IMR-90 (cell line): ENCODE results near the gene ZNF512. TPM values are rescaled to one million over a fixed set of nuclear protein-coding genes. Genes with fewer than 3 reads are reported as not detected.
"Not testable (repeated sequence)": the region's sequence is repeated elsewhere in the genome, so short reads cannot be mapped to it uniquely, and the experiment has no call there.

Experiments
- ATAC-seq: fragments of 200-7000 bp; cut with Tn5 transposase; 2 replicates; pipeline ENCODE4 v1.9.1; 2020; ENCODE audit warnings: low read depth, mild to moderate bottlenecking, moderate library complexity
- BruUV-seq: library from RNA; stranded (reverse); fragments of 400-500 nt; replicated peaks from 2 replicates; lab custom pipeline; 2021; lab: Mats Ljungman, UMichigan
- CTCF ChIA-PET: fragments of 300-600 bp; formaldehyde crosslinking; extraction: SDS; loops from one replicate; lab custom pipeline; 2021; ENCODE audit warnings: antibody characterized with exemption; lab: Yijun Ruan, JAX
- POLR2A ChIA-PET: fragments of 300-600 bp; sonication (Branson Sonifier 250); formaldehyde crosslinking; loops from one replicate; lab custom pipeline; 2022; ENCODE audit warnings: antibody characterized with exemption; ENCODE audit not compliant: unreplicated experiment; lab: Charles Lee
- DNase-seq: peaks from one replicate; pipeline ENCODE4 v3.0.0; 2013
- H2AFZ ChIP-seq: replicated peaks from 2 replicates; pipeline ENCODE3; 2013; ENCODE audit warnings: low read length, mild to moderate bottlenecking; ENCODE audit not compliant: poor library complexity
- H2AK5ac ChIP-seq: 2 replicates; pipeline ENCODE4 v1.6.1; 2013; ENCODE audit warnings: low read depth, low read length, inconsistent platforms
- H2AK9ac ChIP-seq: replicated peaks from 2 replicates; pipeline ENCODE3; 2013; ENCODE audit warnings: mild to moderate bottlenecking, low read depth, low read length, moderate library complexity; ENCODE audit not compliant: poor library complexity
- H2BK120ac ChIP-seq: 2 replicates; pipeline ENCODE4 v1.6.1; 2013; ENCODE audit warnings: low read depth, low read length, inconsistent platforms
- H2BK15ac ChIP-seq: 3 replicates; pipeline ENCODE4 v1.6.1; 2013; ENCODE audit warnings: low read depth, low read length, inconsistent platforms
- H2BK20ac ChIP-seq: 2 replicates; pipeline ENCODE4 v1.6.1; 2013; ENCODE audit warnings: low read depth, mild to moderate bottlenecking, inconsistent platforms, low read length, moderate library complexity
- H2BK5ac ChIP-seq: 2 replicates; pipeline ENCODE4 v1.6.1; 2013; ENCODE audit warnings: mild to moderate bottlenecking, low read depth, low read length, inconsistent platforms; ENCODE audit not compliant: poor library complexity, severe bottlenecking
- H3K14ac ChIP-seq: replicated peaks from 2 replicates; pipeline ENCODE4 v1.6.1; 2013; ENCODE audit warnings: low read depth, low read length, inconsistent platforms
- H3K18ac ChIP-seq: 2 replicates; pipeline ENCODE4 v1.6.1; 2013; ENCODE audit warnings: low read depth, low read length, control low read depth
- H3K23ac ChIP-seq: 2 replicates; pipeline ENCODE4 v1.6.1; 2013; ENCODE audit warnings: low read depth, low read length, inconsistent platforms
- H3K27ac ChIP-seq: 2 replicates; pipeline ENCODE4 v1.5.1; 2013; ENCODE audit warnings: mild to moderate bottlenecking, control low read depth, low read length; ENCODE audit not compliant: insufficient read depth
- H3K27me3 ChIP-seq: 2 replicates; pipeline ENCODE4 v1.6.1; 2013; ENCODE audit warnings: low read length; ENCODE audit not compliant: control insufficient read depth, insufficient read depth
- H3K36me3 ChIP-seq: 2 replicates; pipeline ENCODE4 v1.6.1; 2013; ENCODE audit warnings: low read length, mixed read lengths; ENCODE audit not compliant: control insufficient read depth, insufficient read depth
- H3K4ac ChIP-seq: 2 replicates; pipeline ENCODE4 v1.6.1; 2013; ENCODE audit warnings: low read depth, low read length, inconsistent platforms
- H3K4me1 ChIP-seq: 2 replicates; pipeline ENCODE4 v1.6.1; 2013; ENCODE audit warnings: low read length, mixed read lengths; ENCODE audit not compliant: control insufficient read depth, insufficient read depth
- H3K4me2 ChIP-seq: 2 replicates; pipeline ENCODE4 v1.6.1; 2013; ENCODE audit warnings: low read depth, mild to moderate bottlenecking, control low read depth, low read length, moderate library complexity
- H3K4me3 ChIP-seq: 2 replicates; pipeline ENCODE4 v1.5.1; 2013; ENCODE audit warnings: low read depth, mild to moderate bottlenecking, control low read depth, low read length, moderate library complexity; ENCODE audit not compliant: insufficient read depth
- H3K56ac ChIP-seq: 2 replicates; pipeline ENCODE4 v1.6.1; 2013; ENCODE audit warnings: low read length, inconsistent platforms; ENCODE audit not compliant: insufficient read depth; ENCODE audit errors: extremely low read depth
- H3K79me1 ChIP-seq, 2 experiments: 2 replicates each; pipeline ENCODE4 v1.6.1; 2013; ENCODE audit warnings: low read length in 2 of 2, inconsistent platforms in 1 of 2, low read depth in 1 of 2
- H3K9ac ChIP-seq: 2 replicates; pipeline ENCODE4 v1.6.1; 2013; ENCODE audit warnings: low read depth, low read length, control low read depth
- H3K9me1 ChIP-seq: 2 replicates; pipeline ENCODE4 v1.6.1; 2013; ENCODE audit warnings: low read length, inconsistent platforms; ENCODE audit not compliant: insufficient read depth
- H3K9me3 ChIP-seq: 2 replicates; pipeline ENCODE4 v1.6.1; 2013; ENCODE audit warnings: low read length; ENCODE audit not compliant: control insufficient read depth, insufficient read depth
- H4K20me1 ChIP-seq: 2 replicates; pipeline ENCODE4 v1.6.1; 2013; ENCODE audit warnings: low read length, inconsistent platforms; ENCODE audit not compliant: insufficient read depth
- H4K5ac ChIP-seq: 2 replicates; pipeline ENCODE4 v1.6.1; 2013; ENCODE audit warnings: mild to moderate bottlenecking, low read depth, low read length, control low read depth
- H4K8ac ChIP-seq, 2 experiments: 2 replicates each; pipeline ENCODE4 v1.6.1; 2013; ENCODE audit warnings: low read depth in 2 of 2, low read length in 2 of 2, control low read depth in 1 of 2, inconsistent platforms in 1 of 2
- H4K91ac ChIP-seq: 2 replicates; pipeline ENCODE4 v1.6.1; 2013; ENCODE audit warnings: low read depth, low read length, inconsistent platforms; ENCODE audit not compliant: insufficient read depth
- WGBS, 2 experiments: methylation state at CpG; one replicate each; pipeline versions ENCODE4 v1.1.5 to v1.1.7; 2013; ENCODE audit warnings: missing lambda C conversion rate in 2 of 2; ENCODE audit not compliant: insufficient read length in 1 of 2; ENCODE audit errors: extremely low coverage in 2 of 2; 5-methylcytosine and 5-hydroxymethylcytosine counted together
- dilution Hi-C: fragments of 300-500 bp; cut with HindIII; formaldehyde crosslinking; loops from one replicate; pipeline ENCODE4 v1.14.3; 2018; ENCODE audit warnings: low sequenced_read_pairs; ENCODE audit not compliant: unreplicated experiment
- in situ Hi-C: fragments of 300-500 bp; cut with MboI; formaldehyde crosslinking; loops from 3 replicates; pipeline ENCODE4 v1.14.3; 2019; ENCODE audit warnings: low sequenced_read_pairs, inconsistent platforms, mixed read lengths
- intact Hi-C: fragments of 100-400 bp; cut with micrococcal nuclease; formaldehyde crosslinking; loops from 2 replicates; pipeline ENCODE4 v1.10.0; 2022
- polyA plus RNA-seq, 3 experiments: library from polyadenylated mRNA; depleted of rRNA; stranded (reverse); fragments of >200 nt; gene quantifications; 2 replicates each; pipeline ENCODE4 v1.2.3, GENCODE V29; 2012; ENCODE audit warnings: low replicate concordance in 1 of 3
- total RNA-seq: library from RNA; depleted of rRNA; stranded (reverse); fragments of >200 nt; gene quantifications from 2 replicates; pipeline ENCODE4 v1.2.3, GENCODE V29; 2012

ZNF512 gene
- total and polyA plus RNA-seq, 2 of the 4 experiments (the other 2 are of a cell fraction) = 25.8 to 56.5 TPM

DNA sequence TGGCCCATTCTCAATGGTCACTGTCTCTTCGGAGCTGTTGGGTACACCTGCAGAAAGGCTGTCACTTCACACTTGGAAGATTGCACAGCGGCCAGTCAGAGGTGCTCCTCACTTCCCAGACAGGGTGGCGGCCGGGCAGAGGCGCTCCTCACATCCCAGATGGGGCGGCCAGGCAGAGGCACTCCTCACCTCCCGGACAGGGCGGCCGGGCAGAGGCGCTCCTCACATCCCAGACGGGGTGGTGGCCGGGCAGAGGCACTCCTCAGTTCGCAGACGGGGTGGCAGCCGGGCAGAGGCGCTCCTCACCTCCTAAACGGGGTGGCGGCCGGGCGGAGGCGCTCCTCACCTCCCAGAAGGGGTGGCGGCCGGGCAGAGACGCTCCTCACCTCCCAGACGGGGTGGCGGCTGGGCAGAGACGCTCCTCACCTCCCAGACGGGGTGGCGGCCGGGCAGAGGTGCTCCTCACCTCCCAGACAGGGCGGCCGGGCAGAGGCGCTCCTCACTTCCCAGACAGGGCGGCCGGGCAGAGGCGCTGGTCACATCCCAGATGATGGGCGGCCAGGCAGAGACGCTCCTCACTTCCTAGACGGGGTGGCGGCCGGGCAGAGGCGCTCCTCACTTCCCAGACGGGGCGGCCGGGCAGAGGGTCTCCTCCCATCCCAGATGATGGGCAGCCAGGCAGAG is 11.3 kb downstream of the ZNF512 start:
- H3K79me1 ChIP-seq = peaks cover 12 to 60% of the 10 kb centered on the region in 2 experiments
- H2BK120ac ChIP-seq, POLR2A ChIA-PET, H2BK20ac ChIP-seq, BruUV-seq, H3K9me1 ChIP-seq, H3K4me3 ChIP-seq, H4K91ac ChIP-seq, H2AFZ ChIP-seq, H2AK9ac ChIP-seq, H3K4me2 ChIP-seq, H4K5ac ChIP-seq, DNase-seq, H3K9ac ChIP-seq, H3K4ac ChIP-seq, dilution Hi-C loops, H3K9me3 ChIP-seq, H2BK15ac ChIP-seq, ATAC-seq, H3K14ac ChIP-seq, H3K56ac ChIP-seq, H4K8ac ChIP-seq, H3K23ac ChIP-seq, H3K27ac ChIP-seq, intact Hi-C loops, H3K36me3 ChIP-seq, CTCF ChIA-PET, H2BK5ac ChIP-seq, H3K27me3 ChIP-seq, H3K18ac ChIP-seq, in situ Hi-C loops, H2AK5ac ChIP-seq: not testable (repeated sequence)
- H3K4me1 ChIP-seq = peaks cover 13% of the 10 kb centered on the region
- peaks cover 59% of the 10 kb centered on the region for H4K20me1 ChIP-seq
- WGBS, 2 experiments = 99% methylated on average over 23 of the region's 45 CpGs; no CpG with 5 or more reads in 1 of the 2 experiments

DNA sequence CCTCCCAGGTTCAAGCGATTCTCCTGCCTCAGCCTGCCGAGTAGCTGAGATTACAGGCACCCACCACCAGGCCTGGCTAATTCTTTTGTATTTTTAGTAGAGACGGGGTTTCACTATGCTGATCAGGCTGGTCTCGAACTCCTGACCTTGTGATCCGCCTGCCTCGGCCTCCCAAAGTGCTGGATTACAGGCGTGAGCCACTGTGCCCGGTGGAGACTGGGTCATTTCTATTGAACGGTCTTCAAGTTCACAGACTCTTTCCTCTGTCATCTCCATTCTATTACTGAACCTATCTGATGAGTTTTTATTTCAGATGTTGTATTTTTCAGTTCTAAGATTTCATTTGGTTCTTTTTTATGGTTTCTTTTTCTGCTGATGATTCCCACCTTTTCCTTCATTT is 12.6 kb downstream of the ZNF512 start:
- H3K27me3 ChIP-seq, BruUV-seq, H2AK5ac ChIP-seq, H2BK20ac ChIP-seq, H3K9me3 ChIP-seq, H2AK9ac ChIP-seq, H3K18ac ChIP-seq, H3K23ac ChIP-seq, H2BK5ac ChIP-seq, H2BK120ac ChIP-seq, H3K14ac ChIP-seq, dilution Hi-C loops, H2BK15ac ChIP-seq, H3K56ac ChIP-seq, H3K36me3 ChIP-seq, H3K4ac ChIP-seq, POLR2A ChIA-PET, H3K27ac ChIP-seq, H2AFZ ChIP-seq, in situ Hi-C loops, CTCF ChIA-PET, H4K8ac ChIP-seq, H4K5ac ChIP-seq, H3K4me3 ChIP-seq, DNase-seq, H3K4me2 ChIP-seq, H3K9ac ChIP-seq, intact Hi-C loops, H4K91ac ChIP-seq, ATAC-seq: not testable (repeated sequence)
- Histone ChIP-seq H4K20me1 (peaks cover 62% of the 10 kb centered on the region), H3K9me1 (peaks cover 12% of the 10 kb centered on the region), H3K4me1 (peaks cover 13% of the 10 kb centered on the region), H3K79me1 (peaks cover 24 to 72% of the 10 kb centered on the region in 2 experiments)
- WGBS, 2 experiments = no CpG with 5 or more reads among the region's 9 CpGs
